ENCODE results near the gene HEMK1.

Gene HEMK1

DNA sequence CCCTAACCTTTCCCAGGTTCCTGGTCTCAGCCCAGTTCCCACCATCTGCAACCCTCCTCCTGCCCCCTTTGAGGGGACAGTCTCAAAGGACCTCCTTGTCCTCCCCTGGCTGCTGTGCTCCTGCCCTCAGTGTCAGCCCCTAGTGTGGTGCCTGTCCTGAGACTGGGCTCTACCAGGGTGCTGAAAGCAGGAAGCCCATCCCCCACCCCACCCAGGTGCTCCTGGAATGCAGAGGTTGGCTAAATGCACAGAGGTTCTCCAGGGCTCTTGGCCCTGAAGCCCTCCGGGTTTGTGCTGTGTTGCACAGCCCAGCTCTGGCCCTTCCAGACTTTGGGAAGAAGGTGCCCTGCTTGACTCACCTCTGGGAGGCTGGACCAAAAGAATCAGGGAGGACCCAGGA lies 23.5 kb upstream of the HEMK1 start:
- DNase-seq (ENCODE audit: low spot score) = no peak

DNA sequence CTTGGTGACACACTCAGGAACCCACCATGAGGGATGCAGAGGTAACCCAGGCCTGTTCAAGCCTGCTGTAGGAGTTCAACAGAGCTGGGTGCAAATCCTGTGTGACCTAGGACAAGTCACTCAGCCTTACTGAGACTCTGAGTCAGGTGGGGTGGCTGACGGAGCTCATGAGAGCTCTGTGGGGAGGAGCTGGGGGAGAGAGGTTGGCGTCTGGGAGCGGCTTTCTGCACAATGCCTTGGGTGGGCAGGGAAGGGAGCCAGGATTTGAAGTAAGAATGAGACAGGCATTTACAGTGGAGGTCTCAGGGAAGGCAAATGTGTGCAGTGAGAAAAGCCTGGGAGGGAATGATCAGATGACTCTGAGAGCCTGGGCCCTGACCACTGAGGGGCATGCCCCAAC lies 20.1 kb upstream of the HEMK1 start:
- DNase-seq (ENCODE audit: low spot score) = no peak

GRCh38 chr3:50550079-50550736 lies 19.1 kb upstream of the HEMK1 start:
- DNase-seq (ENCODE audit: low spot score) = no peak

GRCh38 chr3:50551054-50551659 lies 18.2 kb upstream of the HEMK1 start:
- DNase-seq (ENCODE audit: low spot score) = no peak

- no peak for DNase-seq (ENCODE audit: low spot score)
Observed at GRCh38 chr3:50551681-50552435, 17.5 kb upstream of the HEMK1 start.

GRCh38 chr3:50552598-50552997 lies 16.7 kb upstream of the HEMK1 start:
- DNase-seq (ENCODE audit: low spot score) = no peak

DNA sequence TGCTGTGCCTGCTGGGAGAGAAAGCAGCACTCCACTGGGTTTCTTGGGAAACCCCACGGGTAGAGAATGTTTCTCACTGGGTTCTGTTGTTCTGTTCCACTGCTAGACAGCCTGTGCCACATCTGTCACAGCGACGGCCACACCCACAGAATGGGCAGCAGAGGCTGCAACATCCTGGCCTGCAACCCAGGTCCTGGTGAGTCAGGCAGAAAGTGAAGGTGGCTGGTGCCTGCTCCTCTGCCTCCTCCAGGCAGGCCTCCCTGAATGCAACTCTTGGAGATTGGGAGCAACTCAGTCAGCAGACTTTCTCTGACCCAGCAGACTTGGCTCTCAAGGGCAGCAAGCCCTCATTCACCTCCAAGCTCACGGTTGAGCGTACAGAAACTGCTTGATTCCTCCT lies 14.8 kb upstream of the HEMK1 start:
- DNase-seq (ENCODE audit: low spot score) = no peak

- DNase-seq (ENCODE audit: low spot score) = no peak
Observed at GRCh38 chr3:50557106-50557505, 12.2 kb upstream of the HEMK1 start.

DNA sequence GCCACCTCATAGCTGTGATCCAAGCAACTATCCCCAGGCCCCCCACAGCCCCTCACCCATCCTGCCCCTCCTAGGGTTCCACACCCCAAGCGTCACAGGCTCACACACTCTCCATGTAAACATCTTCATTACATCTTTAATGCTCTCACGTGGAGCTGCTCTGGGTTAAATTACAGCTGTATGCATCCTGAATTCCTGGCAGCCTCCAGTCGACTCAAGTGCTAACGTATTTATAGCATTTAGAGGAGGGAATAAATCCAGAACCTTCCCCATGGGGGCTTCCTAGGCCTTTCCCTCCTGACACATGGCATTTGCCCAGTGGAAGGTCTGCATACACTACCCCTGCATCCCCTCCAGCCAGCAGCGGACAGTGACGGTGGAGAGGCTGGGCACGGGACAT lies 11.4 kb upstream of the HEMK1 start:
- DNase-seq (ENCODE audit: low spot score) = no peak

GRCh38 chr3:50559702-50560101 lies 9.6 kb upstream of the HEMK1 start:
- no peak for DNase-seq (ENCODE audit: low spot score)

- no peak for DNase-seq (ENCODE audit: low spot score)
Observed at GRCh38 chr3:50562861-50563260, 6.5 kb upstream of the HEMK1 start.

GRCh38 chr3:50563867-50564266 lies 5.5 kb upstream of the HEMK1 start:
- DNase-seq (ENCODE audit: low spot score) = no peak

DNA sequence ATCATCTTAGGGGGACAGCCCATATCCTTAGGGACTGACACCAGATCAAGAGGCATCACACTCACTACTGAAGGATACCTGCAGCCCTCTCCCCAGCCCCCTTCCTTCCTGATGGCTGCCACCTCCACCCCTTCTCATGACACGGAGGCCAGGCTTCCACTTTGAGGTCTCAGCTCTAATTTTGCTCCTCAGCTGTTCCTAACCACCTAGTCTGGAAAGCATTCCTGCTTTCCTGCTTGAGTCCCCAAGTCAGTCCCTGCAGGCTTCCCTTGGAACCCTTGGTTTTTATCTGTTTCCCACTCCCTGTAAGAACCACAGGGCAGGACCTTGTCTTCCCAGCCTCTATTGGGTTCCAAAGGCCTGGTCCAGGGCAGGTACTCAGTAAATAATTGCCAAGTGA lies 5.0 kb upstream of the HEMK1 start:
- no peak for DNase-seq (ENCODE audit: low spot score)

DNA sequence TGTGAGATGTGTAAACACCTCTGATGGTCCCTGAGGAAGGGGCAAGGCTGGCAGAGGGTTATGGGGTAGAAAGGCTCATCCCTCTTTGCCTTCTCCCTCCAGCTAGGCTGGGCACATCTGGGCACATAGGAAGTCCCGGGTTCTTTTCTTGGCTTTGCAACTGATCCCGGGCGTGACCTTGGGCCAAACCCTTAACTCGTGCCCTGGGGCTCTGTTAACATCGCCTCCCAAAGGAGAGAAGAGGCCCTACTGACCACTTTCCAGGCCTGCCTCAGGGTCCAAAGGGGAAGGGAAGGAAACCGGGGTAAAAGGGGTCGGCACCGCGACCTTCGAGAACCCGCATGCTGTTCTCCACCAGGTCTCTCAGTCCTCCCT lies 2.3 kb upstream of the HEMK1 start:
- DNase-seq (ENCODE audit: low spot score) = no peak

GRCh38 chr3:50567386-50568167 lies 1.7 kb upstream of the HEMK1 start, which contains the start of gene C3orf18:
Gene C3orf18, minus strand, starts transcription at chr3:50567747. Its CDS starts 2,048 bp downstream, at chr3:50565699.
- DNase-seq (ENCODE audit: low spot score) = peak; percentile 87

DNA sequence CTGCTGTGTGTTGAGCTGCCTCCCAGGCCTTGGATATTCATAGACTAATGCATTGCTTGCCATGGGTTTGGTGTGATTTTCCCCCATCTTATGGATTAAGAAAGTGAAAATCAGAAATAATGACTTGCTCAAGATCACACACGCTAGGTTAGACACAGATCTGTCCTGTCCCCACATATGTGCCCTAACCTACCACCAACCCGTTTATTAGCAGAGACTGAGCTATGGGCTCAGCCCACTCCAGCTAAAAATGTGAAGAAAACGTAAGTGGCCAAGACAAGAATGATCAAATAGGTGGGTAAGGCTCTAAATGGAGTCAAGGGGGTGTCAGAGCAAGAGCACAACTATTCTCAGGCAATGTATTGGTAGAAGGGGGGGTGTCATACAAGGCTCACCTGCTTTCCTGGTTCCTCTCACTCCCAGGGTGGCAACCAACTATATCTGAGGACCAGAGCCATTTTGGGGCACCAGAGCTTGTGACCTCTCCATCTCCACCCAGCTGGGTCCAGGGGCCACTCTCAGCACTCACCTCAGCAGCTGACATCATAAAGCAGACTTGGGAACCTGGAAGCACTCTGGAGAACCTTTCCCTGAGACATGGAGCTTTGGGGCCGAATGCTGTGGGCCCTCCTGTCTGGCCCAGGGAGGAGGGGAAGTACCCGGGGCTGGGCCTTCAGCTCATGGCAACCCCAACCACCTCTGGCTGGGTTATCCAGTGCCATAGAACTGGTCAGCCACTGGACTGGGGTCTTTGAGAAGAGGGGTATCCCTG lies 1.4 kb downstream of the HEMK1 start:
- no peak for DNase-seq (ENCODE audit: low spot score)

DNA sequence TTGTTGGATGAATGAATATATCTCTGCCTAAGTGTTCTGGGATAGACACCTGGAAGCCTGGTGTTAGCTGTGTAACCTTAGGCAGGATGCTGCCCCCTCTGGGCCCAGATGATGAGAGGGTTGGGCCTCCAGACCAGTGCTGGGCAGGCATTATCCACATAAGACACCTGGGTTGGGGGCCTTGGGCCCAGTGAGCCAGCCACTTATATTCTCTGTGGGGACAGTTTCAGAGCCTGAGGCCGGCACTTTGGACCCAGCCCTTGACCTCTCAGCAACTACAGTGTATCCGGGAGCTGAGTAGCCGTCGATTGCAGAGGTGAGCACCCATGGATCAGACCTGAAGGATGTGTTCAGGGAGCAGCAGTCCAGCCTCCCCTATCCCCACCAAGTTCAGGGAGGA lies 2.2 kb downstream of the HEMK1 start:
- no peak for DNase-seq (ENCODE audit: low spot score)

- peak; percentile 72 for DNase-seq (ENCODE audit: low spot score)
Observed at GRCh38 chr3:50572158-50572557, 2.8 kb downstream of the HEMK1 start.

DNA sequence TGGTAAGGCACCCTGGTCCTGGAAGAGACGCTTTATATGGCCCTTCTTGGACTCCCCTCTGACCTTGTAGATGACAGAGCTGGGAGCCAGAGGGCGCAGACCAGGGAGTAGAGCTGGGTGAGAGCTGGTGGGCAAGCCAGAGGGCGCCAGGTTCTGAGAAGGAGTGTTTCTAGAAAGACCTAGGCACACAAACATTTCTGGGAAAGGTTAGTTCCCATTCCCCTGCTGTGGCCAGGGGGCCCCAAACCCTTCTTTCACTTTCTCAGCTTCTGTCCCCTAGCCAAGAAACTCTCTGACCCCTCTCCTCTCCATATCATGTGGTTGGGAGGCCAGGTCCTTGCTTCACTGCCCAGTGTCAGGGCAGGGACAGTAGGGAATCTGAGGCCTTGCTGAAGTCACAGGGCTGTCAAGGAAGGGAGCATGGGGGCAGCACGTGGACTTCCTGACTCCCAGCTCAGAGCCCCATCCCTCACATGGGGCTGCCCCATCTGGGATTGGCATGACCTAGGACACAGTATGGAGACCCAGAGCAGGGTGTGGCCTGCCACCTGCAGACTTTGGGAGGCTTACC lies 3.6 kb downstream of the HEMK1 start:
- DNase-seq (ENCODE audit: low spot score) = no peak

DNA sequence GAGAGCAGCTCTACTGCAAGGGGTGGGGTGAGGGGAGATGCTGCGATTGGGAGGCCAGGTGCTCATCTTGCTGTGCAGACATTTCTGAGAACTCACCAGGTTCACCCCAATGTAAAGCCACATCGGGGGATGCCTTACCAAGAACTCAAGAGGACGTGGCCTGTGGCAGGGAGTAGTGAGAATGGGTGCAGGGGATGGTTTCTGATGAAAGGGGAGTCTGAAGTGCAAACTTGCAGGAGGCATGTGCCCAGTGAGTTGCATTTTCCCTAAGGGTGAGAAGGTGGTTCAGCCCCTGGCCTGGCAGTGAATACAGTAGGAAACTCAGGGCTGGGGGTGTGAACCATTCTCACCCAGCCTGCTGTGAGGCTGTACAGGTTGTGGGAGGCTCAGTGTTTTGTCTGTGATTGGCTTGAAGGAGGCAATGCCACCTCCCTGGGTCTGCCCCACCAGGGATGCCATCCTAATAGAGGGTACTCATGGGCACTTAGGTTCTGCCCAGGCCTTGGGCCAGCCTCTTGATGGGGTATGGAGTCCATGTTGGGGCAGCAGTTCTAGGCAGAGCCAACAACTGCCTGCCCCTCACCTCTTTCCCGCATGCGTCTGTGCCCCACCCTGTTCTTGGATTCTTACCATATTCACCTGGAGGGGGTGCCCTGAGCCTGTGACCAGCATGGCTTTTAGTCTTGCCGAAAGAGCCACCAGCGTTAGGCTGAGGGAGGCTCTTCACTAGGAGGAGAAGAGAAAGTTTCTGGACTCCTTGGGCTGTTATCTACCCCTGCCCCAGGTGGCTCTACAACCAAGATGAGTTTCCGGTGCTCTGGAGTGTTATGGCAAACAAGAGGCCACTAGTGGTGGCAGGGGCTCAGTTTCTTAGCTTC lies 4.5 kb downstream of the HEMK1 start:
- no peak for DNase-seq (ENCODE audit: low spot score)

Data from pons (tissue), 1 donor.